Ovary (tissue), 9 donors: ENCODE data around the gene G3BP1. TPM values are rescaled to one million over a fixed set of nuclear protein-coding genes. Genes with fewer than 3 reads are reported as not detected.

Experiments used
- DNase-seq, 5 donors: peaks; one replicate each; pipeline ENCODE4 v3.0.0-alpha.2; 2019 to 2020
- H3K27ac ChIP-seq, 2 donors: fragments of 200-600 bp; one replicate each; pipeline versions ENCODE4 v1.5.1 to v1.8.0; 2019 to 2022
- H3K27me3 ChIP-seq: fragments of 200-600 bp; one replicate; pipeline ENCODE4 v1.8.0; 2022
- H3K36me3 ChIP-seq: fragments of 200-600 bp; sonication (generic); one replicate; pipeline ENCODE4 v1.5.1; 2019
- H3K4me1 ChIP-seq: one replicate; pipeline ENCODE4 v1.8.1; 2013; ENCODE audit warnings: mild to moderate bottlenecking, moderate library complexity; ENCODE audit not compliant: insufficient read depth
- H3K4me3 ChIP-seq: fragments of 200-600 bp; sonication (generic); one replicate; pipeline ENCODE4 v1.5.1; 2017
- H3K9me3 ChIP-seq, 2 donors: fragments of 200-600 bp in 1 of 2; sonication (generic) in 1 of 2; one replicate each; pipeline versions ENCODE4 v1.5.1 to v1.8.1; 2013 to 2019; ENCODE audit warnings: mild to moderate bottlenecking in 1 of 2, moderate library complexity in 1 of 2
- CTCF ChIP-seq, 3 donors: fragments of 450-650 bp in 2 of 3; fragments of 200-600 bp in 1 of 3; IDR thresholded peaks; one replicate each; pipeline versions ENCODE4 v1.5.1 to v1.8.0; 2016 to 2022; ENCODE audit warnings: antibody characterized with exemption in 3 of 3, mild to moderate bottlenecking in 1 of 3
- EP300 ChIP-seq: sonication (generic); formaldehyde crosslinking; IDR thresholded peaks from one replicate; pipeline ENCODE4 v1.6.1; 2017; ENCODE audit warnings: antibody characterized with exemption
- POLR2A ChIP-seq: fragments of 450-650 bp; IDR thresholded peaks from one replicate; pipeline ENCODE4 v1.6.1; 2017; ENCODE audit warnings: antibody characterized with exemption, mild to moderate bottlenecking, moderate library complexity
- WGBS, 3 donors: extraction: QIAGEN DNeasy Blood & Tissue Kit in 1 of 3; methylation state at CpG; one replicate each; pipeline versions ENCODE4 v1.1.5 to v1.1.7; 2013 to 2017; 5-methylcytosine and 5-hydroxymethylcytosine counted together
- intact Hi-C, 4 donors: fragments of 100-400 bp; cut with DNase I; formaldehyde crosslinking; loops; one replicate each; pipeline versions ENCODE4 v1.11.0 to v1.15.1; 2022 to 2023
- polyA plus RNA-seq, 2 donors: library from polyadenylated mRNA; stranded (reverse); fragments of 200-250 nt in 1 of 2; fragments of 350-450 nt in 1 of 2; fragmentation: Illumina TruSeq in 1 of 2; extraction: RNeasy Lipid Tissue Mini Kit (QIAGEN cat#74804) in 1 of 2; gene quantifications; one replicate each; pipeline ENCODE4 v1.2.3, GENCODE V29; 2013 to 2014
- total RNA-seq, 7 donors: library from RNA; depleted of rRNA in 2 of 7; stranded (reverse); fragments of >200 nt in 2 of 7; fragmentation: NEBNext Ultra II Directional in 3 of 7; extraction: Animal tissue kit (Norgen Biotek cat#: 25700) in 3 of 7; gene quantifications; one replicate each; pipeline versions ENCODE4 v1.1.0 to v1.2.4, GENCODE V29; 2016 to 2023
- donor health status: DM: no; HTN: no; CAD: no; lungs with moderate emphysema.
- donor health status: DM: no; HTN: no; CAD: no.
- donor health status: Bipolar disorder and iron deficiency.
- donor health status: DM: yes; HTN: yes; CAD: no.
- donor health status: DM: no; HTN: no; CAD: no.
- donor health status: DM: yes; HTN: yes; CAD: no.

The G3BP1 gene
- total and polyA plus RNA-seq, 9 donors: 31.0 to 224 (median 153) TPM

GRCh38 chr5:151772846-151773561, 1.2 kb downstream of the G3BP1 start:
- TF ChIP-seq CTCF (IDR thresholded peaks at IDR 0.05): no peak
- TF ChIP-seq POLR2A: no peak
- no peak for TF ChIP-seq EP300
- Histone ChIP-seq H3K36me3 (no peaks in the 10 kb centered on the region), H3K9me3 (no peaks in the 10 kb centered on the region), H3K4me3 (peak overlapping the region; percentile 92), H3K4me1 (peaks cover 9% of the 10 kb centered on the region), H3K27ac (peak overlapping the region; percentile 58 to 100), H3K27me3 (no peaks in the 10 kb centered on the region)
- no peak for DNase-seq
- intact Hi-C loops: no loop called here
- 1% methylated on average over 18 of the region's 18 CpGs for WGBS, 3 donors

- peak overlapping the region; percentile 92 for H3K4me3 ChIP-seq
- H3K9me3 ChIP-seq: no peaks in the 10 kb centered on the region
- H3K4me1 ChIP-seq: peaks cover 10% of the 10 kb centered on the region
- no peak for DNase-seq
- H3K27ac ChIP-seq: no peak overlapping the region
- no peaks in the 10 kb centered on the region for H3K27me3 ChIP-seq
- WGBS, 3 donors: 1 to 5% (median 2%) methylated on average over 3 of the region's 3 CpGs
- intact Hi-C loops: no loop called here
- no peaks in the 10 kb centered on the region for H3K36me3 ChIP-seq
- TF ChIP-seq EP300: no peak
- no peak for TF ChIP-seq CTCF (IDR thresholded peaks at IDR 0.05)
- no peak for TF ChIP-seq POLR2A
These were observed 2.2 kb downstream of the G3BP1 start for GRCh38 chr5:151773951-151774350.

- 27 to 38% (median 33%) methylated on average over 3 of the region's 3 CpGs for WGBS, 3 donors
- intact Hi-C loops: no loop called here
- Histone ChIP-seq H3K4me1 (peaks cover 10% of the 10 kb centered on the region), H3K27ac (no peak overlapping the region), H3K9me3 (no peaks in the 10 kb centered on the region), H3K27me3 (no peaks in the 10 kb centered on the region), H3K4me3 (no peak overlapping the region), H3K36me3 (no peaks in the 10 kb centered on the region)
- no peak for TF ChIP-seq CTCF (IDR thresholded peaks at IDR 0.05)
- TF ChIP-seq EP300: no peak
- no peak for TF ChIP-seq POLR2A
- no peak for DNase-seq
These were observed 3.4 kb downstream of the G3BP1 start for GRCh38 chr5:151775025-151775606.

GRCh38 chr5:151779531-151780125, 7.9 kb downstream of the G3BP1 start:
- H3K27me3 ChIP-seq: no peaks in the 10 kb centered on the region
- no peak overlapping the region for H3K4me3 ChIP-seq
- H3K9me3 ChIP-seq: no peaks in the 10 kb centered on the region
- TF ChIP-seq POLR2A: no peak
- TF ChIP-seq CTCF (IDR thresholded peaks at IDR 0.05): no peak
- TF ChIP-seq EP300: no peak
- intact Hi-C loops: no loop called here
- WGBS, 3 donors: 64 to 81% (median 80%) methylated on average over 3 of the region's 3 CpGs
- H3K36me3 ChIP-seq: no peaks in the 10 kb centered on the region
- H3K4me1 ChIP-seq: peaks cover 13% of the 10 kb centered on the region
- no peak overlapping the region for H3K27ac ChIP-seq
- DNase-seq: no peak
